NCI-H1436 (cell line): ENCODE results near the gene PIM2.

Experiments
- DNase-seq: peaks from one replicate; lab custom pipeline; 2025; lab: John Stamatoyannopoulos, UW

PIM2 gene

DNA sequence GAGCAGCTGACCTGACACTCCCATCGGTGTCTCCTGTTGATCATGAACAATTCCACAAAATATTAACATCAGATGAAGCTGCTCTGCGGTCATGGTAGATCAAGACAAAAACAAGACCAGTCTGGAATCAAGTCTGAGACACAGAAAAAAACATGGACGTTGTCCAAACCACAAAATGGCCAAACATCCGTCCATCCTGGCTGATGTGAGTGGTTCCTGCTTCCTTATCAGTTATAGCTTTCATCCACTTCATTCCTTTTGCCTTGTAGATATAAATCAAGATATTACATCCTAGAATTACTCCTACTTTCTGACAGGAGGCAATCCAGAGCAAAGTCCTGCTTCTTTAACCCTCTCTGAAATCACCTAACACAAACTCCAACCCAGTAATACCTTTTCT is 54.6 kb downstream of the PIM2 start:
- no peak for DNase-seq
